ENCODE data around the gene NME7. TPM values are rescaled to one million over a fixed set of nuclear protein-coding genes. Genes with fewer than 3 reads are reported as not detected.
A peak's percentile ranks its signal among the peaks of the same experiment; 100 is the strongest.

The NME7 gene
- polyA plus RNA-seq, 1 of the 3 experiments (the other 2 are of a cell fraction): 13.7 TPM

DNA sequence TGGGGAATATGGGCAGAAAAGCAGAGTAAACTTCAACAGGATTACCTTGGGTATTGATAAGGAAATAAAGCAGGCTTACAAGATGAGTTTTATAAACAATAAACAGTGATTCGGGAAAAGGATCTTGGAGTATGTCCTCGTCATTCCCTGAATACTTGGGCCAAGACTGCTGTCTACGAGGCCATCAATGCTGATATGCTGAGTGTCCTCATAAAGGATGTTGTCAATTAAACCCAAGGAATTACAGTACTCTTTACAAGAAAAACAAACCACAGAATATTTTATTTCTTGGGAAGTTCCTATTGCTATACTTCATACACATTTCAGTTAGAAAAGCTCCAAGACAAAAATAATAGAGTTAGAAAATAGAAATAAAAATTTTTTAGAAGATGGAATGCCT, 226.2 kb downstream of the NME7 start (continued):
- TF ChIP-seq, protein P1, sequence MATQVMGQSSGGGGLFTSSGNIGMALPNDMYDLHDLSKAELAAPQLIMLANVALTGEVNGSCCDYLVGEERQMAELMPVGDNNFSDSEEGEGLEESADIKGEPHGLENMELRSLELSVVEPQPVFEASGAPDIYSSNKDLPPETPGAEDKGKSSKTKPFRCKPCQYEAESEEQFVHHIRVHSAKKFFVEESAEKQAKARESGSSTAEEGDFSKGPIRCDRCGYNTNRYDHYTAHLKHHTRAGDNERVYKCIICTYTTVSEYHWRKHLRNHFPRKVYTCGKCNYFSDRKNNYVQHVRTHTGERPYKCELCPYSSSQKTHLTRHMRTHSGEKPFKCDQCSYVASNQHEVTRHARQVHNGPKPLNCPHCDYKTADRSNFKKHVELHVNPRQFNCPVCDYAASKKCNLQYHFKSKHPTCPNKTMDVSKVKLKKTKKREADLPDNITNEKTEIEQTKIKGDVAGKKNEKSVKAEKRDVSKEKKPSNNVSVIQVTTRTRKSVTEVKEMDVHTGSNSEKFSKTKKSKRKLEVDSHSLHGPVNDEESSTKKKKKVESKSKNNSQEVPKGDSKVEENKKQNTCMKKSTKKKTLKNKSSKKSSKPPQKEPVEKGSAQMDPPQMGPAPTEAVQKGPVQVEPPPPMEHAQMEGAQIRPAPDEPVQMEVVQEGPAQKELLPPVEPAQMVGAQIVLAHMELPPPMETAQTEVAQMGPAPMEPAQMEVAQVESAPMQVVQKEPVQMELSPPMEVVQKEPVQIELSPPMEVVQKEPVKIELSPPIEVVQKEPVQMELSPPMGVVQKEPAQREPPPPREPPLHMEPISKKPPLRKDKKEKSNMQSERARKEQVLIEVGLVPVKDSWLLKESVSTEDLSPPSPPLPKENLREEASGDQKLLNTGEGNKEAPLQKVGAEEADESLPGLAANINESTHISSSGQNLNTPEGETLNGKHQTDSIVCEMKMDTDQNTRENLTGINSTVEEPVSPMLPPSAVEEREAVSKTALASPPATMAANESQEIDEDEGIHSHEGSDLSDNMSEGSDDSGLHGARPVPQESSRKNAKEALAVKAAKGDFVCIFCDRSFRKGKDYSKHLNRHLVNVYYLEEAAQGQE (IDR thresholded peaks at IDR 0.05; ENCODE audit: low read depth, low read length): no peak
- TF ChIP-seq SMC3 (IDR thresholded peaks at IDR 0.05; ENCODE audit: low read depth, low read length): no peak

DNA sequence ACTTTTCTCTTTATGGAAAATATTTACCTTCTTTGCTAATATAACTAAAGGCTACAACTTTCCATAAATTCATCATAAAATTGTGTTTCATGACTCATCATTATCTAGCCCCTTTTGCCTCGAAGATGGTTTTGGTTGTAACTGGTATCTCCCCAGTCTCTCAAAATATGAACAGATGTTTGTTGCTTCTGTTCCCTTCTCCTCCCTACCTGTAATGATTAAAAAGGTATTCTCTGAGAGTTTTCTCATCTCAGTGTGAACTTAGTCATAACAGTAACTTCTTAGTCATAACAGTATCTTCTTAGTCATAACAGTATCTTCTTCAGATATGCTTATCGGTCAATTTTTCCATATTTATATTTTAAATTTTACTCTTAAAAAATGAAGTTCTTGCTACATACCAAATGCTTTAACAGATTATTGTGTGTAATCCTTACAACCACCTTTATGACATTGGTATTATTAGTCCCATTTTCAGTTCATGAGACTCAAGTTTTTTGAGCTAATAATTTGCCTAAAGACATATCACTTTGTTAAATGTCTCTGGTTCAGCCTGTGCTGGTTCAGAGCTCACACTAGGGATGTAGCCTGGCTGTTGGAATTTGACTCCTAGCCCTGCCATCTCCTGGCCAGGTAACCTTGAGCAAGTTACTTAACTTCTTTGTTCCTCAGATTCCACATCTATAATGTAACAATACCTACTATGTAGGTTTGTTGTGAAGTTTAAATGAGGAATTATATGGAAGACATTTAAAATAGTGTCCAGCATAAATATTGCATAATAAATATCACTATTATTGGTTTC, 228.5 kb downstream of the NME7 start:
- Histone ChIP-seq H3K27me3 (ENCODE audit: insufficient read depth) (no peaks in the 10 kb centered on the region), H4K20me1 (ENCODE audit: insufficient read depth) (no peaks in the 10 kb centered on the region), H3K9ac (no peak overlapping the region), H3F3A (replicated peaks; ENCODE audit: insufficient read depth) (peaks cover 10% of the 10 kb centered on the region), H2AFZ (ENCODE audit: low read depth) (no peak overlapping the region), H3K4me1 (ENCODE audit: control insufficient read depth in 1 of 2, insufficient read depth in 2 of 2, low read depth in 1 of 2, low read length in 1 of 2) (peaks cover 0 to 4% of the 10 kb centered on the region in 2 experiments; a peak in 2 of 4 replicates), H3K9me3 (no peaks in the 10 kb centered on the region), H3K79me2 (ENCODE audit: insufficient read depth) (no peaks in the 10 kb centered on the region), H3K36me3 (replicated peaks in 1 of 2; ENCODE audit: control insufficient read depth in 1 of 2, insufficient read depth in 2 of 2, low read length in 1 of 2) (peaks cover 7 to 16% of the 10 kb centered on the region in 2 experiments), H3K4me2 (no peak overlapping the region), H3K27ac (ENCODE audit: low read depth in 2 of 2, low read length in 1 of 2) (no peak overlapping the region), H3K4me3 (ENCODE audit: low read depth in 2 of 2, low read length in 1 of 2) (no peak overlapping the region), H3K9me2 (no peaks in the 10 kb centered on the region)
- TF ChIP-seq FOSL2 (IDR thresholded peaks at IDR 0.05; ENCODE audit: borderline replicate concordance, low read depth) (0 out of 2 replicates have a peak, but pooled peaks have one; percentile 14), RXRA (IDR thresholded peaks at IDR 0.05; ENCODE audit: borderline replicate concordance, low read depth) (no peak)
- DNase-seq: no peak
- POLR2A ChIA-PET: no interaction called here
- CTCF ChIA-PET: interaction anchor here (1.0 kb wide), 1 partner anchor 536 kb away, joined by 3 read pairs; no protein-coding TSS in a partner anchor
- WGBS (ENCODE audit: low lambda C conversion rate): 78% methylated on average over 2 of the region's 2 CpGs

DNA sequence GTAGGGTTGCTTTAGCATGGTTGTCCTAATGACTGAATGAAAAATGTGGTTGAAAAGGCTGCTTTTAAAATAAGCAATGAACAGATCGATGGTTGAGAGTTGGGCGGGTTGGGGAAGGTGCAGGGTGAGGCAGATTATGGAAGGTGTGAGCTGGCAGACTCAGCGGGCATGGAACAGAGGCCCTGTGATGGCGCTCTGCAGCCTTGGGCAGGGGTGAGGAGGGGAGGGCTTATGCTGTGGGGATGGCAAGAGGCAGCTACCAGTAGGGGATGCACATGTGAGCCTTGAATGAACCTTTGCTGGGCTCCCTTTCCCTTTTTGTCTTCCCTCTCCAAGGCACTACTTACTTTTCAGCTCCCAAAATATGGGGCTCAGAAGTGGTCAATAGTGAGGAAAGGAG, 230.2 kb downstream of the NME7 start:
- peaks cover 0 to 2% of the 10 kb centered on the region in 2 experiments; a peak in 2 of 4 replicates for H3K4me1 ChIP-seq (ENCODE audit: control insufficient read depth in 1 of 2, insufficient read depth in 2 of 2, low read depth in 1 of 2, low read length in 1 of 2)
- no peaks in the 10 kb centered on the region for H3K27me3 ChIP-seq (ENCODE audit: insufficient read depth)
- DNase-seq: no peak
- H4K20me1 ChIP-seq (ENCODE audit: insufficient read depth): no peaks in the 10 kb centered on the region
- H3K9ac ChIP-seq: no peak overlapping the region
- ChIA-PET POLR2A (no interaction called here), CTCF (interaction anchor here (0.7 to 1.9 kb wide), 5 partner anchors 28 to 534 kb away, joined by 3 to 6 read pairs (median 4); no protein-coding TSS in a partner anchor)
- WGBS (ENCODE audit: low lambda C conversion rate): 97% methylated on average over 4 of the region's 4 CpGs
- no peaks in the 10 kb centered on the region for H3K9me2 ChIP-seq
- H3K79me2 ChIP-seq (ENCODE audit: insufficient read depth): no peaks in the 10 kb centered on the region
- H3K4me3 ChIP-seq (ENCODE audit: low read depth in 2 of 2, low read length in 1 of 2): no peak overlapping the region
- H2AFZ ChIP-seq (ENCODE audit: low read depth): no peak overlapping the region
- peaks cover 16 to 33% of the 10 kb centered on the region in 2 experiments for H3K36me3 ChIP-seq (replicated peaks in 1 of 2; ENCODE audit: control insufficient read depth in 1 of 2, insufficient read depth in 2 of 2, low read length in 1 of 2)
- H3K27ac ChIP-seq (ENCODE audit: low read depth in 2 of 2, low read length in 1 of 2): no peak overlapping the region
- H3F3A ChIP-seq (replicated peaks; ENCODE audit: insufficient read depth): peaks cover 14% of the 10 kb centered on the region
- no peak overlapping the region for H3K4me2 ChIP-seq
- TF ChIP-seq GABPA (IDR thresholded peaks at IDR 0.05; ENCODE audit: low read depth) (no peak), EZH2phosphoT487 (IDR thresholded peaks at IDR 0.05; ENCODE audit: borderline replicate concordance, low read depth) (no peak), FOSL2 (IDR thresholded peaks at IDR 0.05; ENCODE audit: borderline replicate concordance, low read depth) (no peak)
- TF ChIP-seq, protein P2, sequence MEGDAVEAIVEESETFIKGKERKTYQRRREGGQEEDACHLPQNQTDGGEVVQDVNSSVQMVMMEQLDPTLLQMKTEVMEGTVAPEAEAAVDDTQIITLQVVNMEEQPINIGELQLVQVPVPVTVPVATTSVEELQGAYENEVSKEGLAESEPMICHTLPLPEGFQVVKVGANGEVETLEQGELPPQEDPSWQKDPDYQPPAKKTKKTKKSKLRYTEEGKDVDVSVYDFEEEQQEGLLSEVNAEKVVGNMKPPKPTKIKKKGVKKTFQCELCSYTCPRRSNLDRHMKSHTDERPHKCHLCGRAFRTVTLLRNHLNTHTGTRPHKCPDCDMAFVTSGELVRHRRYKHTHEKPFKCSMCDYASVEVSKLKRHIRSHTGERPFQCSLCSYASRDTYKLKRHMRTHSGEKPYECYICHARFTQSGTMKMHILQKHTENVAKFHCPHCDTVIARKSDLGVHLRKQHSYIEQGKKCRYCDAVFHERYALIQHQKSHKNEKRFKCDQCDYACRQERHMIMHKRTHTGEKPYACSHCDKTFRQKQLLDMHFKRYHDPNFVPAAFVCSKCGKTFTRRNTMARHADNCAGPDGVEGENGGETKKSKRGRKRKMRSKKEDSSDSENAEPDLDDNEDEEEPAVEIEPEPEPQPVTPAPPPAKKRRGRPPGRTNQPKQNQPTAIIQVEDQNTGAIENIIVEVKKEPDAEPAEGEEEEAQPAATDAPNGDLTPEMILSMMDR (IDR thresholded peaks at IDR 0.05): no peak
- no peaks in the 10 kb centered on the region for H3K9me3 ChIP-seq

All from SK-N-SH (cell line).